Neuronal stem cell (in vitro differentiated cells): ENCODE results near the gene CATSPERD.
A peak's percentile ranks its signal among the peaks of the same experiment; 100 is the strongest.
"Not testable (repeated sequence)": the region's sequence is repeated elsewhere in the genome, so short reads cannot be mapped to it uniquely, and the experiment has no call there.

Experiments
- DNase-seq: peaks from one replicate; pipeline ENCODE4 v3.0.0-alpha.2; 2013; ENCODE audit warnings: low spot score
- H2AFZ ChIP-seq: one replicate; pipeline ENCODE4 v1.6.1; 2013; ENCODE audit warnings: mild to moderate bottlenecking, low read length, inconsistent platforms
- H2AK5ac ChIP-seq: 2 replicates; pipeline ENCODE4 v1.6.1; 2013; ENCODE audit warnings: low read depth, mild to moderate bottlenecking, inconsistent platforms, low read length, moderate library complexity, mixed read lengths
- H2BK120ac ChIP-seq: 2 replicates; pipeline ENCODE4 v1.6.1; 2013; ENCODE audit warnings: low read depth, mild to moderate bottlenecking, inconsistent platforms, low read length, moderate library complexity, mixed read lengths
- H2BK12ac ChIP-seq: one replicate; pipeline ENCODE4 v1.6.1; 2013; ENCODE audit warnings: low read length, inconsistent platforms
- H2BK15ac ChIP-seq: 2 replicates; pipeline ENCODE4 v1.6.1; 2013; ENCODE audit warnings: mild to moderate bottlenecking, low read length, inconsistent platforms, mixed read lengths
- H2BK5ac ChIP-seq: one replicate; pipeline ENCODE4 v1.6.1; 2013; ENCODE audit warnings: inconsistent platforms, mild to moderate bottlenecking, low read length, moderate library complexity
- H3K14ac ChIP-seq: one replicate; pipeline ENCODE4 v1.6.1; 2013; ENCODE audit warnings: low read length, inconsistent platforms
- H3K18ac ChIP-seq: 2 replicates; pipeline ENCODE4 v1.6.1; 2013; ENCODE audit warnings: low read length, inconsistent platforms
- H3K23ac ChIP-seq: 2 replicates; pipeline ENCODE4 v1.6.1; 2013; ENCODE audit warnings: low read depth, mild to moderate bottlenecking, mixed read lengths, low read length, inconsistent platforms; ENCODE audit not compliant: poor library complexity
- H3K27ac ChIP-seq: replicated peaks from 3 replicates; pipeline ENCODE4 v1.5.1; 2013; ENCODE audit warnings: low read length, inconsistent platforms
- H3K27me3 ChIP-seq, 3 experiments: 2 replicates each; pipeline ENCODE4 v1.6.1; 2013; ENCODE audit warnings: low read length in 3 of 3, mild to moderate bottlenecking in 2 of 3, inconsistent platforms in 1 of 3, low read depth in 1 of 3, mixed read lengths in 1 of 3, moderate library complexity in 1 of 3; ENCODE audit not compliant: control insufficient read depth in 3 of 3, insufficient read depth in 3 of 3
- H3K36me3 ChIP-seq, 2 donors: replicated peaks in 1 of 2; 2 replicates each; pipeline ENCODE4 v1.6.1; 2013; ENCODE audit warnings: low read length in 2 of 2; ENCODE audit not compliant: control insufficient read depth in 2 of 2, insufficient read depth in 2 of 2
- H3K4ac ChIP-seq: 2 replicates; pipeline ENCODE4 v1.6.1; 2013; ENCODE audit warnings: inconsistent platforms, mild to moderate bottlenecking, low read length, moderate library complexity
- H3K4me1 ChIP-seq, 2 donors: 1 replicate in 1 of 2; 2 replicates in 1 of 2; pipeline ENCODE4 v1.6.1; 2013; ENCODE audit warnings: low read length in 2 of 2, low read depth in 1 of 2; ENCODE audit not compliant: control insufficient read depth in 2 of 2, insufficient read depth in 1 of 2
- H3K4me2 ChIP-seq: one replicate; pipeline ENCODE4 v1.6.1; 2013; ENCODE audit warnings: mild to moderate bottlenecking, low read length, inconsistent platforms; ENCODE audit not compliant: insufficient read depth, poor library complexity, severe bottlenecking
- H3K4me3 ChIP-seq, 2 donors: 2 replicates each; pipeline ENCODE4 v1.5.1; 2013; ENCODE audit warnings: low read length in 2 of 2, mild to moderate bottlenecking in 2 of 2, inconsistent platforms in 1 of 2, moderate library complexity in 1 of 2
- H3K79me1 ChIP-seq: one replicate; pipeline ENCODE4 v1.6.1; 2013; ENCODE audit warnings: low read depth, mild to moderate bottlenecking, inconsistent platforms, low read length, moderate library complexity
- H3K9ac ChIP-seq: one replicate; pipeline ENCODE4 v1.6.1; 2013; ENCODE audit warnings: mild to moderate bottlenecking, low read depth, low read length, inconsistent platforms; ENCODE audit not compliant: poor library complexity
- H3K9me3 ChIP-seq, 2 donors: replicated peaks in 1 of 2; 2 replicates each; pipeline versions ENCODE3 to v1.6.1; 2013; ENCODE audit warnings: low read length in 2 of 2, mild to moderate bottlenecking in 2 of 2, inconsistent platforms in 1 of 2, low read depth in 1 of 2, mixed read lengths in 1 of 2, moderate library complexity in 1 of 2; ENCODE audit not compliant: control insufficient read depth in 2 of 2, insufficient read depth in 1 of 2
- H4K8ac ChIP-seq: one replicate; pipeline ENCODE4 v1.6.1; 2013; ENCODE audit warnings: low read depth, mild to moderate bottlenecking, inconsistent platforms, low read length, moderate library complexity
- H4K91ac ChIP-seq: one replicate; pipeline ENCODE4 v1.6.1; 2013; ENCODE audit warnings: low read length, low read depth, mild to moderate bottlenecking, inconsistent platforms; ENCODE audit not compliant: poor library complexity
- WGBS, 2 donors: extraction: QIAGEN DNeasy Blood & Tissue Kit; methylation state at CpG; one replicate each; pipeline ENCODE4 v1.1.7; 2013; ENCODE audit warnings: missing lambda C conversion rate in 2 of 2, mixed read lengths in 1 of 2; ENCODE audit not compliant: insufficient read length in 2 of 2, insufficient replicate concordance in 1 of 2; ENCODE audit errors: extremely low coverage in 2 of 2; 5-methylcytosine and 5-hydroxymethylcytosine counted together

Gene CATSPERD

DNA sequence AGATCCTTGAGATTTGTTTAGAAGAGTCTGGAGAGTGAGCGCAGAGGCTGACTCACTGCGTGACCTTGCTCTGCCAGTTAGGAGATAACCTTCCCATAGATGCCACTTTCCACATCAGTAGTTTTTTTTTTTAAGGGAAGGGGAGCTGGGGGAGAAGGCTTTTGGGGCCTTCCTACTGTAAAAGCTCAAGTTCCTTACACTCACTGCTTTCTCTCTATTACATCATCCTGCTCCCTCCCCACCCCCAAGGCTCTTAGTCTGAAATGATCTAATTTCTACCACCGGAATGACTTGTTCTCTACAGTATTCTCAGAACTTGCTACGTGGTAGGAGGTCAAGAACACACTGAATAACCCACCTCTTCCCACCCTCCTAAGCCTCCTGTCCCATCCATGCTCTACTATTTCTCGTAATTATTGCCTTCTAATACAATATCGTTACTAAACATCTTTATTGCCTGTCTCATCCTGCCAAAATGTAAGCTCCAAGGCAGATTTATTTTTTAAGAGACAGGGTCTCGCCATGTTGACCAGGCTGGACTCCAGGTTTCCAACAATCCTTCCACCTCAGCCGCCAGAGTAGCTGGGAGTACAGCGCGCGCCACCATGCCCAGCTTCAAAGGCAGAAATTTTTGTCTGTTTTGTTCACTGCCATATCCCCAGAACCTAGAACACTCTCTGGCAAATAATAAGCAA, 1.7 kb upstream of the CATSPERD start:
- no peak overlapping the region for H2BK12ac ChIP-seq
- H4K91ac ChIP-seq = no peak overlapping the region
- no peak overlapping the region for H3K9ac ChIP-seq
- no peak overlapping the region for H2AK5ac ChIP-seq
- peaks cover 9% of the 10 kb centered on the region for H3K79me1 ChIP-seq
- H3K4me1 ChIP-seq = peaks cover 5 to 9% of the 10 kb centered on the region in 2 donors
- H2BK15ac ChIP-seq = no peak overlapping the region
- H3K18ac ChIP-seq = no peak overlapping the region
- peaks cover 10 to 31% of the 10 kb centered on the region in 2 donors for H3K36me3 ChIP-seq
- peak overlapping the region; percentile 75 to 97 for H3K4me3 ChIP-seq
- H3K27ac ChIP-seq = no peak overlapping the region
- no peaks in the 10 kb centered on the region for H3K9me3 ChIP-seq
- H3K4me2 ChIP-seq = peak overlapping the region; percentile 77
- no peak overlapping the region for H2BK5ac ChIP-seq
- DNase-seq = no peak
- H2AFZ ChIP-seq = no peak overlapping the region
- H3K27me3 ChIP-seq = no peaks in the 10 kb centered on the region
- no peak overlapping the region for H3K23ac ChIP-seq
- WGBS, 2 donors = no CpG with 5 or more reads among the region's 11 CpGs
- H3K4ac ChIP-seq = no peak overlapping the region
- no peak overlapping the region for H3K14ac ChIP-seq
- H4K8ac ChIP-seq = no peak overlapping the region
- H2BK120ac ChIP-seq = no peak overlapping the region

DNA sequence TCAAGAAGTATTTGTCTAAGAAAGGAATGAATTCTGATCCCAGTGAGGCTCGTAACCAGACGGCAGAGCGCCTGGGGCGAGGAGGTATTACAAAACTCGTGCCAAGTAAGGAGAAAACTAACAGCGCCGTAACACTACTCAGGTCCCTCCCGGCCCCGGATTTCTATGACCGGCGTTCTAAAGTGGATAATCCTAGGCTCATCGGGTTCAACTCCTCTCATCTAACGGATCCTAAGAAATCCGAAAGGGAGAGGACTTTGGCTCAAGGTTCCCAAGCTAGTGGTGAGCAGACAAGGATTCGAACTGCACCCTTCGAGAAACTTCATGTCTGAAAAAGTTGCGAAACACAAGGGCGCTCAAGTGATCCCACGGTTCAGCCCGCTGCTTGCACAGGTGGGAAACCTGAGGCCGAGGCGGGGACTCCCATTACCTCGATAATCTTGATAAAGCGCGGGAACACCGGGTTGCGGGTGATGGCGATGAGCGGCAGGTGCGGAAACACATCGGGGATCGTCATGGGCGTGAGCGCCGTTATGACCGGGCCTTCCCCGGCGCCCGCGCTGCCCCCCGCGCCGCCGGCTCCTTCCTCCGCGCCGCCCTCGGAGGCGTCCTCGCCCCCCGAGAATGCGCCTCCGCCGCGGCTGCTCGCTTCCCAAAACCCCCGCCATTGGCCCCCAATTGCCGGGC, 1.0 kb upstream of the CATSPERD start:
- Histone ChIP-seq H4K8ac (no peak overlapping the region), H3K4me1 (peaks cover 5 to 9% of the 10 kb centered on the region in 2 donors), H3K4me3 (peak overlapping the region; percentile 75 to 97), H2BK12ac (no peak overlapping the region), H4K91ac (no peak overlapping the region), H3K79me1 (peaks cover 9% of the 10 kb centered on the region), H3K18ac (peak overlapping the region; percentile 78), H2BK120ac (no peak overlapping the region), H3K36me3 (peaks cover 5 to 25% of the 10 kb centered on the region in 2 donors), H3K4ac (peak overlapping the region; percentile 42), H3K27ac (peak overlapping the region; percentile 67), H3K4me2 (peak overlapping the region; percentile 77), H3K14ac (no peak overlapping the region), H3K23ac (peak overlapping the region; percentile 99), H2BK5ac (peak overlapping the region; percentile 62), H3K9me3 (no peaks in the 10 kb centered on the region), H2AK5ac (peak overlapping the region; percentile 44), H2BK15ac (no peak overlapping the region), H2AFZ (peak overlapping the region; percentile 93), H3K9ac (peak overlapping the region; percentile 83), H3K27me3 (no peaks in the 10 kb centered on the region)
- WGBS, 2 donors = no CpG with 5 or more reads among the region's 58 CpGs
- no peak for DNase-seq

DNA sequence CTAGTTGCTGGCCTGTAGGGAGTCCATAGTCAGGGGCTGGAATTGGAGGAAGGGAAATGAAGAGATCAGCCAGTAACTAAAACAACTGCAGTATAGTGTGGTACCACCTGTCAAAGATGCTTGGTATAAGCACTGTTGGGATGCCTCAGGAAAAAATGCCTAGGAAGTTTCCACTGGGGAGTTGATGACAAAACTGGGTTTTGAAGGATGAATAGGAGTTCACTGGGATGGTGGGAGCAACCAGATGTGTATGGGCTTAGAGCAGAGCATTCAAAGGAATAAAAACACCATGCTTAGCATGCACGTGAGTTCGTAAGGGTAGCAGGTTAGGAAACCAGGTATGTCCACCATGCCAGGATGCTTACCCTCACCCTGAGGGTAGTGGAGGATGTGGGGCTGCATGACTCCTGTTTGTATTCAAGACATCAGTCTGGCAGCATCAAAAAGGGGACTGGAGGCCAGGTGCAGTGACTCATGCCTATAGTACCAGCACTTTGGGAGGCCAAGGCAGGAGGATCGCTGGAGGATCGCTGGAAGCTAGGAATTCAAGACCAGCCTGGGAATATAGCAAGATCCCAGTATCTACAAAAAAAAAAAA, 7.1 kb downstream of the CATSPERD start:
- Histone ChIP-seq H3K79me1 (no peaks in the 10 kb centered on the region), H2AFZ (no peak overlapping the region), H2AK5ac (no peak overlapping the region), H3K9me3 (no peaks in the 10 kb centered on the region), H4K8ac (no peak overlapping the region), H3K27me3 (no peaks in the 10 kb centered on the region), H3K4me2 (no peak overlapping the region), H3K23ac (no peak overlapping the region), H3K9ac (no peak overlapping the region), H2BK12ac (no peak overlapping the region), H3K4me1 (no peaks in the 10 kb centered on the region), H3K4me3 (peak overlapping the region in 1 of 2 donors; percentile 3), H3K36me3 (no peaks in the 10 kb centered on the region), H3K27ac (no peak overlapping the region), H2BK5ac (no peak overlapping the region), H3K4ac (no peak overlapping the region), H2BK120ac (no peak overlapping the region), H4K91ac (no peak overlapping the region), H3K14ac (no peak overlapping the region), H2BK15ac (no peak overlapping the region), H3K18ac (no peak overlapping the region)
- no peak for DNase-seq
- WGBS, 2 donors = no CpG with 5 or more reads among the region's 4 CpGs

DNA sequence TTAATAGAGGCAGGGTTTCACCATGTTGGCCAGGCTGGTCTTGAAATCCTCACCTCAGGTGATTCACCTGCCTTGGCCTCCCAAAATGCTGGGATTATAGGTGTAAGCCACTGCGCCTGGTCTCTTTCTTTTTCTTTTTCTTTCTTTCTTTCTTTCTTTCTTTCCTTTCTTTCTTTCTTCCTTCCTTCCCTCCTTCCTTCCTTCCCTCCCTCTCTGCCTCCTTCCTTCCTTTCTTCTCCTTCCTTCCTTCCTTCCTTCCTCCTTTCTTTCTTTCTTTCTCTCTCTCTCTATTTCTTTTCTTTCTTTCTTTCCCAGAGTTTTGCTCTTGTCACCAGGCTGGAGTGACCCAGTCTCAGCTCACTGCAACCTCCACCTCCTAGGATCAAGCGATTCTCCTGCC, 12.7 kb downstream of the CATSPERD start:
- H3K9ac ChIP-seq = not testable (repeated sequence)
- no CpG with 5 or more reads among the region's 2 CpGs for WGBS, 2 donors

More for the DNA sequence above, 12.7 kb downstream of the CATSPERD start:
- H3K18ac ChIP-seq, H2BK15ac ChIP-seq, H2BK120ac ChIP-seq, H2AK5ac ChIP-seq, H3K9me3 ChIP-seq, DNase-seq, H3K27ac ChIP-seq, H3K23ac ChIP-seq, H2AFZ ChIP-seq, H3K4me2 ChIP-seq, H4K8ac ChIP-seq, H2BK12ac ChIP-seq, H3K4me3 ChIP-seq, H3K4me1 ChIP-seq, H4K91ac ChIP-seq, H3K36me3 ChIP-seq, H3K27me3 ChIP-seq, H3K4ac ChIP-seq, H3K14ac ChIP-seq, H3K79me1 ChIP-seq, H2BK5ac ChIP-seq: not testable (repeated sequence)
